ENCODE results near the gene SLC2A11.
"Not testable (repeated sequence)": the region's sequence is repeated elsewhere in the genome, so short reads cannot be mapped to it uniquely, and the experiment has no call there.

SLC2A11 gene

GRCh38 chr22:23862103-23862502 is 4.4 kb downstream of the SLC2A11 start:
- WGBS (ENCODE audit: extremely low coverage, insufficient coverage, insufficient read length) = no CpG with 5 or more reads among the region's 3 CpGs
- Histone ChIP-seq H3K14ac (ENCODE audit: low read length) (no peak overlapping the region), H3K4me3 (ENCODE audit: low read depth, low read length) (no peak overlapping the region), H3K9me3 (ENCODE audit: insufficient read depth, low read depth, low read length) (no peaks in the 10 kb centered on the region), H3K9ac (ENCODE audit: low read length) (no peak overlapping the region), H3K23ac (ENCODE audit: low read length) (no peak overlapping the region), H3K27ac (ENCODE audit: low read depth, low read length) (no peak overlapping the region), H4K12ac (ENCODE audit: low read depth, low read length) (no peak overlapping the region), H2AK5ac (ENCODE audit: low read length) (no peak overlapping the region), H3K27me3 (ENCODE audit: insufficient read depth, low read length) (no peaks in the 10 kb centered on the region), H2BK5ac (ENCODE audit: low read depth, low read length, poor library complexity) (no peak overlapping the region), H3K4me1 (ENCODE audit: control insufficient read depth in 1 of 2, insufficient read depth in 2 of 2, low read length in 2 of 2) (peaks cover 0 to 5% of the 10 kb centered on the region in 2 experiments), H3K36me3 (ENCODE audit: control insufficient read depth in 1 of 2, insufficient read depth in 2 of 2, low read length in 2 of 2) (peaks cover 0 to 5% of the 10 kb centered on the region in 2 experiments), H4K91ac (ENCODE audit: low read depth, low read length) (no peak overlapping the region), H3K79me2 (ENCODE audit: control insufficient read depth, insufficient read depth, low read length, poor library complexity) (peaks cover 2% of the 10 kb centered on the region), H3K4ac (ENCODE audit: low read depth, low read length) (no peak overlapping the region), H2BK120ac (ENCODE audit: insufficient read depth, low read length, poor library complexity) (no peak overlapping the region), H3K4me2 (ENCODE audit: low read length) (no peak overlapping the region), H4K8ac (ENCODE audit: low read depth, low read length) (no peak overlapping the region), H3K18ac (ENCODE audit: low read length) (no peak overlapping the region), H3K79me1 (ENCODE audit: low read length) (peaks cover 7% of the 10 kb centered on the region), H2BK12ac (ENCODE audit: low read length) (no peak overlapping the region), H2AFZ (ENCODE audit: insufficient read depth, low read length, poor library complexity) (no peak overlapping the region)
- DNase-seq = peak in 1 of 2 donors; percentile 44

DNA sequence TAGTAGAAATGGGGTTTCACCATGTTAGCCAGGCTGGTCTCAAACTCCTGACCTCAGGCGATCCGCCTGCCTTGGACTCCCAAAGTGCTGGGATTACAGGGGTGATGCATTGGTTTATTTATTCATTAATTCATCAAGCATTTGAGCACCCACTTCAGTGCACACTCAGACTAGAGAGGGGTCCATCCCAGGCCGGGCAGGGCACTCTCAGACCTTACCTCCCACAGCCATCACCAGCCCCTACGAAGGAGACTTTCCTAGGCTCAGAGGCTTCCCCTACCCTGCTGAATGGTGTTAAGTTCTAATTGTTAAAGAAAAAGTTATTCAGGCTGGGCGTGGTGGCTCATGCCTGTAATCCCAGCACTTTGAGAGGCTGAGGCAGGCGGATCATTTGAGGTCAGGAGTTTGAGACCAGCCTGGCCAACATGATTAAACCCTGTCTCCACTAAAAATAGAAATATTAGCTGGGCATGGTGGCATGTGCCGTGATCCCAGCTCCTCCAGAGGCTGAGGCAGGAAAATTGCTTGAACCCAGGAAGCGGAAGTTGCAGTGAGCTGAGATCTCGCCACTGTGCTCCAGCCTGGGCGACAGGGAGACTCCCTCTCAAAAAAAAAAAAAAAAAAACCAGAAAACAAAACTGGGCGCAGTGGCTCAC is 7.0 kb downstream of the SLC2A11 start:
- not testable (repeated sequence) for DNase-seq; H2AK5ac ChIP-seq (ENCODE audit: low read length)
- WGBS (ENCODE audit: extremely low coverage, insufficient coverage, insufficient read length) = no CpG with 5 or more reads among the region's 11 CpGs

DNA sequence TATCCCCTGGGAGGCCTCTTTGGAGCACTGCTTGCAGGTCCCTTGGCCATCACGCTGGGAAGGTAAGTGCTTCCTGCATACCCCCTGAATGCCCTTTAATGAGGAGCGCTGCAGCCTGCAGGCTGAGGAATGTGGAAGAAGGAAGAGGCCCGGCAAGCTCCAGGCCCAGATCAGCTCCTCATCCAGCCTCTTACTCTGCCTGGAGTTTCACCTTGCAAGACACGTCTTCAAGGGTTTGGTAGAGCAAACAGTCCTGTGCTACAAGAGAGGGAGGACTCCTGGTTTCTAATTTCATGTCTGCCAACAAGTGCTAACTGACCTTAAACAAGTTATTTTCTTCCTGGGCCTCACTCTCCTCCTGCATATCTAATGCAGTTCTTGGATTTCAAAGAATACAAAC is 10.9 kb downstream of the SLC2A11 start:
- H3K27ac ChIP-seq (ENCODE audit: low read depth, low read length) = no peak overlapping the region
- peaks cover 7 to 13% of the 10 kb centered on the region in 2 experiments for H3K36me3 ChIP-seq (ENCODE audit: control insufficient read depth in 1 of 2, insufficient read depth in 2 of 2, low read length in 2 of 2)
- H2AFZ ChIP-seq (ENCODE audit: insufficient read depth, low read length, poor library complexity) = no peak overlapping the region
- no peak overlapping the region for H3K4ac ChIP-seq (ENCODE audit: low read depth, low read length)
- H2BK120ac ChIP-seq (ENCODE audit: insufficient read depth, low read length, poor library complexity) = no peak overlapping the region
- H3K79me1 ChIP-seq (ENCODE audit: low read length) = no peaks in the 10 kb centered on the region
- H2BK12ac ChIP-seq (ENCODE audit: low read length) = no peak overlapping the region
- H3K79me2 ChIP-seq (ENCODE audit: control insufficient read depth, insufficient read depth, low read length, poor library complexity) = no peaks in the 10 kb centered on the region
- no peaks in the 10 kb centered on the region for H3K4me1 ChIP-seq (ENCODE audit: control insufficient read depth in 1 of 2, insufficient read depth in 2 of 2, low read length in 2 of 2)
- no peak overlapping the region for H3K4me3 ChIP-seq (ENCODE audit: low read depth, low read length)
- H3K9me3 ChIP-seq (ENCODE audit: insufficient read depth, low read depth, low read length) = peaks cover 2% of the 10 kb centered on the region
- H4K8ac ChIP-seq (ENCODE audit: low read depth, low read length) = no peak overlapping the region
- no peak overlapping the region for H3K18ac ChIP-seq (ENCODE audit: low read length)
- no peak overlapping the region for H3K9ac ChIP-seq (ENCODE audit: low read length)
- no CpG with 5 or more reads among the region's 4 CpGs for WGBS (ENCODE audit: extremely low coverage, insufficient coverage, insufficient read length)
- no peak overlapping the region for H4K91ac ChIP-seq (ENCODE audit: low read depth, low read length)
- DNase-seq = no peak
- H3K14ac ChIP-seq (ENCODE audit: low read length) = no peak overlapping the region
- H3K27me3 ChIP-seq (ENCODE audit: insufficient read depth, low read length) = no peaks in the 10 kb centered on the region
- H2AK5ac ChIP-seq (ENCODE audit: low read length) = no peak overlapping the region
- H3K4me2 ChIP-seq (ENCODE audit: low read length) = no peak overlapping the region
- no peak overlapping the region for H3K23ac ChIP-seq (ENCODE audit: low read length)
- no peak overlapping the region for H2BK5ac ChIP-seq (ENCODE audit: low read depth, low read length, poor library complexity)
- no peak overlapping the region for H4K12ac ChIP-seq (ENCODE audit: low read depth, low read length)

More for the DNA sequence above, 7.0 kb downstream of the SLC2A11 start:
- H3K79me1 ChIP-seq (ENCODE audit: low read length); H3K27ac ChIP-seq (ENCODE audit: low read depth, low read length); H4K12ac ChIP-seq (ENCODE audit: low read depth, low read length); H3K4me1 ChIP-seq (ENCODE audit: control insufficient read depth in 1 of 2, insufficient read depth in 2 of 2, low read length in 2 of 2); H2BK5ac ChIP-seq (ENCODE audit: low read depth, low read length, poor library complexity); H3K4ac ChIP-seq (ENCODE audit: low read depth, low read length); H3K9ac ChIP-seq (ENCODE audit: low read length); H3K79me2 ChIP-seq (ENCODE audit: control insufficient read depth, insufficient read depth, low read length, poor library complexity); H3K23ac ChIP-seq (ENCODE audit: low read length); H3K14ac ChIP-seq (ENCODE audit: low read length); H3K9me3 ChIP-seq (ENCODE audit: insufficient read depth, low read depth, low read length); H4K8ac ChIP-seq (ENCODE audit: low read depth, low read length); H3K4me3 ChIP-seq (ENCODE audit: low read depth, low read length); H3K27me3 ChIP-seq (ENCODE audit: insufficient read depth, low read length); H3K18ac ChIP-seq (ENCODE audit: low read length); H4K91ac ChIP-seq (ENCODE audit: low read depth, low read length); H2BK120ac ChIP-seq (ENCODE audit: insufficient read depth, low read length, poor library complexity); H2BK12ac ChIP-seq (ENCODE audit: low read length); H2AFZ ChIP-seq (ENCODE audit: insufficient read depth, low read length, poor library complexity); H3K4me2 ChIP-seq (ENCODE audit: low read length): not testable (repeated sequence)
- peaks cover 9 to 11% of the 10 kb centered on the region in 2 experiments for H3K36me3 ChIP-seq (ENCODE audit: control insufficient read depth in 1 of 2, insufficient read depth in 2 of 2, low read length in 2 of 2)

GRCh38 chr22:23874871-23875270 is 17.2 kb downstream of the SLC2A11 start:
- WGBS (ENCODE audit: extremely low coverage, insufficient coverage, insufficient read length) = no CpG with 5 or more reads among the region's 4 CpGs
- H2AFZ ChIP-seq (ENCODE audit: insufficient read depth, low read length, poor library complexity) = no peak overlapping the region
- H3K18ac ChIP-seq (ENCODE audit: low read length) = no peak overlapping the region
- H3K4me2 ChIP-seq (ENCODE audit: low read length) = no peak overlapping the region
- H3K27ac ChIP-seq (ENCODE audit: low read depth, low read length) = no peak overlapping the region
- H3K9ac ChIP-seq (ENCODE audit: low read length) = no peak overlapping the region
- no peak overlapping the region for H3K23ac ChIP-seq (ENCODE audit: low read length)
- no peak overlapping the region for H2BK5ac ChIP-seq (ENCODE audit: low read depth, low read length, poor library complexity)
- peaks cover 3 to 13% of the 10 kb centered on the region in 2 experiments for H3K36me3 ChIP-seq (ENCODE audit: control insufficient read depth in 1 of 2, insufficient read depth in 2 of 2, low read length in 2 of 2)
- H2BK12ac ChIP-seq (ENCODE audit: low read length) = no peak overlapping the region
- H3K9me3 ChIP-seq (ENCODE audit: insufficient read depth, low read depth, low read length) = no peaks in the 10 kb centered on the region
- no peak overlapping the region for H4K8ac ChIP-seq (ENCODE audit: low read depth, low read length)
- H3K4ac ChIP-seq (ENCODE audit: low read depth, low read length) = no peak overlapping the region
- H4K91ac ChIP-seq (ENCODE audit: low read depth, low read length) = no peak overlapping the region
- H4K12ac ChIP-seq (ENCODE audit: low read depth, low read length) = no peak overlapping the region
- H2AK5ac ChIP-seq (ENCODE audit: low read length) = no peak overlapping the region
- no peaks in the 10 kb centered on the region for H3K79me1 ChIP-seq (ENCODE audit: low read length)
- no peaks in the 10 kb centered on the region for H3K27me3 ChIP-seq (ENCODE audit: insufficient read depth, low read length)
- DNase-seq = no peak
- no peak overlapping the region for H2BK120ac ChIP-seq (ENCODE audit: insufficient read depth, low read length, poor library complexity)
- H3K4me1 ChIP-seq (ENCODE audit: control insufficient read depth in 1 of 2, insufficient read depth in 2 of 2, low read length in 2 of 2) = no peaks in the 10 kb centered on the region
- H3K4me3 ChIP-seq (ENCODE audit: low read depth, low read length) = no peak overlapping the region
- no peak overlapping the region for H3K14ac ChIP-seq (ENCODE audit: low read length)
- no peaks in the 10 kb centered on the region for H3K79me2 ChIP-seq (ENCODE audit: control insufficient read depth, insufficient read depth, low read length, poor library complexity)
